ENCODE data around the gene EMC6.

Gene EMC6

GRCh38 chr17:3669548-3669947, 936 bp downstream of the EMC6 start:
- no peak for TF ChIP-seq CTCF (IDR thresholded peaks at IDR 0.05; ENCODE audit: low read depth, low read length)

GRCh38 chr17:3672571-3672970, 4.0 kb downstream of the EMC6 start:
- no peak for DNase-seq (ENCODE audit: low read depth, low spot score)
- no peak overlapping the region for H3K4me3 ChIP-seq (ENCODE audit: low read depth, low read length)
- no peak for TF ChIP-seq CTCF (IDR thresholded peaks at IDR 0.05; ENCODE audit: low read depth, low read length)
- in situ Hi-C loops (cut with HindIII; ENCODE audit: low sequenced_read_pairs): no loop called here

More at GRCh38 chr17:3669548-3669947, 936 bp downstream of the EMC6 start:
- no peak for DNase-seq (ENCODE audit: low read depth, low spot score)
- H3K4me3 ChIP-seq (ENCODE audit: low read depth, low read length): peak overlapping the region; percentile 96
- in situ Hi-C loops (cut with HindIII; ENCODE audit: low sequenced_read_pairs): no loop called here

- in situ Hi-C loops (cut with HindIII; ENCODE audit: low sequenced_read_pairs): no loop called here
- DNase-seq (ENCODE audit: low read depth, low spot score): no peak
- TF ChIP-seq CTCF (IDR thresholded peaks at IDR 0.05; ENCODE audit: low read depth, low read length): no peak
- no peak overlapping the region for H3K4me3 ChIP-seq (ENCODE audit: low read depth, low read length)
These were observed 7.3 kb downstream of the EMC6 start for GRCh38 chr17:3675886-3676285.

- DNase-seq (ENCODE audit: low read depth, low spot score): peak; percentile 40
- in situ Hi-C loops (cut with HindIII; ENCODE audit: low sequenced_read_pairs): no loop called here
- TF ChIP-seq CTCF (IDR thresholded peaks at IDR 0.05; ENCODE audit: low read depth, low read length): no peak
- no peak overlapping the region for H3K4me3 ChIP-seq (ENCODE audit: low read depth, low read length)
These were observed 9.6 kb downstream of the EMC6 start for GRCh38 chr17:3678095-3678820.

GRCh38 chr17:3678821-3679530, 10.4 kb downstream of the EMC6 start:
- no peak for DNase-seq (ENCODE audit: low read depth, low spot score)
- no peak for TF ChIP-seq CTCF (IDR thresholded peaks at IDR 0.05; ENCODE audit: low read depth, low read length)
- no peak overlapping the region for H3K4me3 ChIP-seq (ENCODE audit: low read depth, low read length)
- in situ Hi-C loops (cut with HindIII; ENCODE audit: low sequenced_read_pairs): no loop called here

GRCh38 chr17:3679531-3680126, 11.0 kb downstream of the EMC6 start:
- no peak for DNase-seq (ENCODE audit: low read depth, low spot score)
- in situ Hi-C loops (cut with HindIII; ENCODE audit: low sequenced_read_pairs): no loop called here
- TF ChIP-seq CTCF (IDR thresholded peaks at IDR 0.05; ENCODE audit: low read depth, low read length): no peak
- H3K4me3 ChIP-seq (ENCODE audit: low read depth, low read length): no peak overlapping the region

Measured in astrocyte of the spinal cord (primary cell).